ENCODE results near the gene CYTH4. TPM values are rescaled to one million over a fixed set of nuclear protein-coding genes. Genes with fewer than 3 reads are reported as not detected.
A peak's percentile ranks its signal among the peaks of the same experiment; 100 is the strongest.
"Not testable (repeated sequence)": the region's sequence is repeated elsewhere in the genome, so short reads cannot be mapped to it uniquely, and the experiment has no call there.

Gene CYTH4
- total and polyA plus RNA-seq, 7 experiments from 2014 or later: 49.5 to 227 (median 135) TPM

GRCh38 chr22:37244922-37245722 lies 37.2 kb upstream of the CYTH4 start:
- Mint-ChIP-seq H3K9me3 (no peaks in the 10 kb centered on the region), H3K4me3 (peak overlapping the region; percentile 86 to 99 (median 98)), H3K27ac (peak overlapping the region; percentile 89 to 99 (median 97)), H3K27me3 (no peaks in the 10 kb centered on the region), H3K4me1 (peaks cover 29 to 46% (median 42%) of the 10 kb centered on the region in 7 donors), H3K36me3 (peaks cover 9 to 32% (median 16%) of the 10 kb centered on the region in 5 donors)
- peaks cover 11 to 18% (median 14%) of the 10 kb centered on the region in 3 experiments for H3K36me3 ChIP-seq (ENCODE audit: control insufficient read depth in 2 of 3, insufficient read depth in 3 of 3, low read length in 3 of 3)
- DNase-seq (peak in 1 of 9 donors; percentile 32), ATAC-seq (no peak)
- ChIA-PET CTCF (interaction anchor here (0.6 to 10.3 kb wide), 11 partner anchors 15 to 735 kb away, joined by 3 to 184 read pairs (median 4); no protein-coding TSS in a partner anchor), POLR2A (interaction anchor here (0.8 to 10.8 kb wide), 15 partner anchors 9 to 321 kb away, joined by 3 to 335 read pairs (median 7); partner anchors contain the start of gene MFNG)
- H3K27ac ChIP-seq (ENCODE audit: low read depth, low read length): peak overlapping the region; percentile 86
- H3K4me3 ChIP-seq (ENCODE audit: low read length): no peak overlapping the region
- intact Hi-C loops (cut with micrococcal nuclease): loop anchor here (1.0 to 5.0 kb wide), 8 partner anchors 14 to 502 kb away; partner anchors contain the start of genes GGA1 (in 2 of the 2) and IL2RB (in 1 of the 2)
- no peaks in the 10 kb centered on the region for H3K9me3 ChIP-seq (ENCODE audit: control insufficient read depth in 2 of 3, low read length in 3 of 3)
- H3K4me1 ChIP-seq (ENCODE audit: control insufficient read depth in 2 of 2, insufficient read depth in 2 of 2, low read length in 2 of 2): peaks cover 35% of the 10 kb centered on the region in 2 donors
- no peaks in the 10 kb centered on the region for H3K27me3 ChIP-seq (ENCODE audit: control insufficient read depth in 2 of 2, insufficient read depth in 2 of 2, low read length in 2 of 2)

- Histone ChIP-seq H3K27ac (ENCODE audit: low read depth, low read length) (peak overlapping the region; percentile 86), H3K36me3 (ENCODE audit: control insufficient read depth in 2 of 3, insufficient read depth in 3 of 3, low read length in 3 of 3) (peaks cover 6 to 12% (median 8%) of the 10 kb centered on the region in 3 experiments), H3K4me1 (ENCODE audit: control insufficient read depth in 2 of 2, insufficient read depth in 2 of 2, low read length in 2 of 2) (peaks cover 29% of the 10 kb centered on the region in 2 donors), H3K4me3 (ENCODE audit: low read length) (no peak overlapping the region), H3K9me3 (ENCODE audit: control insufficient read depth in 2 of 3, low read length in 3 of 3) (no peaks in the 10 kb centered on the region), H3K27me3 (ENCODE audit: control insufficient read depth in 2 of 2, insufficient read depth in 2 of 2, low read length in 2 of 2) (no peaks in the 10 kb centered on the region)
- H3K27me3 Mint-ChIP-seq: no peaks in the 10 kb centered on the region
- DNase-seq (no peak), ATAC-seq (no peak)
- peak overlapping the region in 4 of 9 donors; percentile 91 to 99 (median 97) for H3K27ac Mint-ChIP-seq
- ChIA-PET CTCF (interaction anchor here (0.8 to 10.3 kb wide), 5 partner anchors 15 to 213 kb away, joined by 3 to 184 read pairs (median 15); no protein-coding TSS in a partner anchor), POLR2A (interaction anchor here (2.5 to 10.8 kb wide), 6 partner anchors 10 to 46 kb away, joined by 6 to 335 read pairs (median 130); no protein-coding TSS in a partner anchor)
- no peaks in the 10 kb centered on the region for H3K9me3 Mint-ChIP-seq
- peaks cover 23 to 39% (median 36%) of the 10 kb centered on the region in 7 donors for H3K4me1 Mint-ChIP-seq
- peak overlapping the region in 1 of 10 donors; percentile 86 for H3K4me3 Mint-ChIP-seq
- peaks cover 5 to 26% (median 10%) of the 10 kb centered on the region in 5 donors for H3K36me3 Mint-ChIP-seq
- intact Hi-C loops (cut with micrococcal nuclease): no loop called here
Measured at GRCh38 chr22:37245740-37246139, 36.6 kb upstream of the CYTH4 start.

- no peaks in the 10 kb centered on the region for H3K27me3 ChIP-seq (ENCODE audit: control insufficient read depth in 2 of 2, insufficient read depth in 2 of 2, low read length in 2 of 2)
- H3K36me3 ChIP-seq (ENCODE audit: control insufficient read depth in 2 of 3, insufficient read depth in 3 of 3, low read length in 3 of 3): no peaks in the 10 kb centered on the region
- DNase-seq (no peak), ATAC-seq (no peak)
- H3K4me1 ChIP-seq (ENCODE audit: control insufficient read depth in 2 of 2, insufficient read depth in 2 of 2, low read length in 2 of 2): peaks cover 14 to 15% of the 10 kb centered on the region in 2 donors
- CTCF ChIA-PET: interaction anchor here (0.5 to 2.4 kb wide), 5 partner anchors 11 to 327 kb away, joined by 3 to 13 read pairs (median 3); no protein-coding TSS in a partner anchor
- H3K9me3 Mint-ChIP-seq: no peaks in the 10 kb centered on the region
- no peak overlapping the region for H3K4me3 ChIP-seq (ENCODE audit: low read length)
- peaks cover 0 to 6% (median 0%) of the 10 kb centered on the region in 5 donors for H3K27me3 Mint-ChIP-seq
- POLR2A ChIA-PET: no interaction called here
- H3K4me3 Mint-ChIP-seq: peak overlapping the region in 1 of 10 donors; percentile 16
- H3K27ac Mint-ChIP-seq: no peak overlapping the region
- no peak overlapping the region for H3K27ac ChIP-seq (ENCODE audit: low read depth, low read length)
- no peaks in the 10 kb centered on the region for H3K9me3 ChIP-seq (ENCODE audit: control insufficient read depth in 2 of 3, low read length in 3 of 3)
- intact Hi-C loops (cut with micrococcal nuclease): no loop called here
- peaks cover 0 to 4% (median 0%) of the 10 kb centered on the region in 5 donors for H3K36me3 Mint-ChIP-seq
- H3K4me1 Mint-ChIP-seq: peaks cover 8 to 23% (median 17%) of the 10 kb centered on the region in 7 donors
Measured at GRCh38 chr22:37248251-37248650, 34.1 kb upstream of the CYTH4 start.

GRCh38 chr22:37249986-37250385 lies 32.3 kb upstream of the CYTH4 start:
- ATAC-seq (no peak), DNase-seq (no peak)
- H3K4me3 Mint-ChIP-seq: no peak overlapping the region
- H3K27ac ChIP-seq (ENCODE audit: low read depth, low read length): no peak overlapping the region
- no peaks in the 10 kb centered on the region for H3K27me3 ChIP-seq (ENCODE audit: control insufficient read depth in 2 of 2, insufficient read depth in 2 of 2, low read length in 2 of 2)
- H3K4me1 ChIP-seq (ENCODE audit: control insufficient read depth in 2 of 2, insufficient read depth in 2 of 2, low read length in 2 of 2): peaks cover 4 to 6% of the 10 kb centered on the region in 2 donors
- ChIA-PET CTCF (interaction anchor here (1.0 to 1.5 kb wide), 2 partner anchors 10 to 18 kb away, joined by 3 to 6 read pairs; no protein-coding TSS in a partner anchor), POLR2A (interaction anchor here (1.0 kb wide), 1 partner anchor 12 kb away, joined by 11 read pairs; no protein-coding TSS in a partner anchor)
- H3K4me1 Mint-ChIP-seq: peaks cover 4 to 15% (median 13%) of the 10 kb centered on the region in 7 donors
- H3K36me3 ChIP-seq (ENCODE audit: control insufficient read depth in 2 of 3, insufficient read depth in 3 of 3, low read length in 3 of 3): no peaks in the 10 kb centered on the region
- peaks cover 0 to 6% (median 0%) of the 10 kb centered on the region in 5 donors for H3K27me3 Mint-ChIP-seq
- no peaks in the 10 kb centered on the region for H3K36me3 Mint-ChIP-seq
- intact Hi-C loops (cut with micrococcal nuclease): no loop called here
- no peaks in the 10 kb centered on the region for H3K9me3 Mint-ChIP-seq
- no peak overlapping the region for H3K4me3 ChIP-seq (ENCODE audit: low read length)
- no peaks in the 10 kb centered on the region for H3K9me3 ChIP-seq (ENCODE audit: control insufficient read depth in 2 of 3, low read length in 3 of 3)
- H3K27ac Mint-ChIP-seq: peak overlapping the region in 1 of 9 donors; percentile 32

GRCh38 chr22:37251836-37252235 lies 30.5 kb upstream of the CYTH4 start:
- DNase-seq; H3K4me3 Mint-ChIP-seq; H3K9me3 ChIP-seq (ENCODE audit: control insufficient read depth in 2 of 3, low read length in 3 of 3); intact Hi-C loops (cut with micrococcal nuclease); H3K27ac Mint-ChIP-seq; H3K27me3 ChIP-seq (ENCODE audit: control insufficient read depth in 2 of 2, insufficient read depth in 2 of 2, low read length in 2 of 2); ATAC-seq; H3K36me3 Mint-ChIP-seq; H3K27ac ChIP-seq (ENCODE audit: low read depth, low read length); H3K9me3 Mint-ChIP-seq; H3K36me3 ChIP-seq (ENCODE audit: control insufficient read depth in 2 of 3, insufficient read depth in 3 of 3, low read length in 3 of 3); H3K4me1 ChIP-seq (ENCODE audit: control insufficient read depth in 2 of 2, insufficient read depth in 2 of 2, low read length in 2 of 2); H3K4me3 ChIP-seq (ENCODE audit: low read length): not testable (repeated sequence)
- POLR2A ChIA-PET: interaction anchor here (0.6 to 1.1 kb wide), 2 partner anchors 29 to 214 kb away, joined by 3 read pairs; no protein-coding TSS in a partner anchor
- Mint-ChIP-seq H3K27me3 (peaks cover 0 to 11% (median 0%) of the 10 kb centered on the region in 5 donors), H3K4me1 (peaks cover 0 to 14% (median 13%) of the 10 kb centered on the region in 7 donors)
- CTCF ChIA-PET: interaction anchor here (0.7 to 1.4 kb wide), 4 partner anchors 8 to 16 kb away, joined by 3 to 5 read pairs (median 4); partner anchors contain the start of gene RAC2

- ChIA-PET CTCF (interaction anchor here (1.0 to 1.4 kb wide), 3 partner anchors 9 to 11 kb away, joined by 3 to 4 read pairs (median 4); partner anchors contain the start of gene RAC2), POLR2A (interaction anchor here (1.1 kb wide), 1 partner anchor 31 kb away, joined by 3 read pairs; no protein-coding TSS in a partner anchor)
- ATAC-seq (no peak), DNase-seq (no peak)
- no peaks in the 10 kb centered on the region for H3K36me3 Mint-ChIP-seq
- H3K9me3 Mint-ChIP-seq: peaks cover 0 to 1% (median 0%) of the 10 kb centered on the region in 11 donors
- Histone ChIP-seq H3K9me3 (ENCODE audit: control insufficient read depth in 2 of 3, low read length in 3 of 3) (no peaks in the 10 kb centered on the region), H3K4me1 (ENCODE audit: control insufficient read depth in 2 of 2, insufficient read depth in 2 of 2, low read length in 2 of 2) (no peaks in the 10 kb centered on the region), H3K4me3 (ENCODE audit: low read length) (no peak overlapping the region), H3K36me3 (ENCODE audit: control insufficient read depth in 2 of 3, insufficient read depth in 3 of 3, low read length in 3 of 3) (no peaks in the 10 kb centered on the region), H3K27me3 (ENCODE audit: control insufficient read depth in 2 of 2, insufficient read depth in 2 of 2, low read length in 2 of 2) (no peaks in the 10 kb centered on the region), H3K27ac (ENCODE audit: low read depth, low read length) (no peak overlapping the region)
- H3K4me1 Mint-ChIP-seq: peaks cover 0 to 18% (median 12%) of the 10 kb centered on the region in 7 donors
- no peak overlapping the region for H3K4me3 Mint-ChIP-seq
- intact Hi-C loops (cut with micrococcal nuclease): no loop called here
- H3K27me3 Mint-ChIP-seq: peaks cover 0 to 11% (median 0%) of the 10 kb centered on the region in 5 donors
- H3K27ac Mint-ChIP-seq: no peak overlapping the region
Measured at GRCh38 chr22:37253126-37253660, 29.1 kb upstream of the CYTH4 start.

Data from naive thymus-derived CD4-positive, alpha-beta T cell (primary cell).